Astrocyte of the spinal cord (primary cell): Measurements from ENCODE around the gene SSH2.

Experiments
- DNase-seq: peaks from one replicate; pipeline ENCODE4 v3.0.0; 2011; ENCODE audit warnings: low read depth, low spot score
- H3K4me3 ChIP-seq: 2 replicates; pipeline ENCODE4 v1.5.1; 2011; ENCODE audit warnings: low read depth, mild to moderate bottlenecking, low read length, moderate library complexity
- in situ Hi-C: cut with HindIII; loops from 2 replicates; pipeline ENCODE4 v1.10.0; 2017; ENCODE audit warnings: low sequenced_read_pairs
- TF ChIP-seq, protein P1 (sequence below): IDR thresholded peaks from 2 replicates; pipeline ENCODE4 v1.5.1; 2012; ENCODE audit warnings: low read depth, mild to moderate bottlenecking, low read length, inconsistent platforms

SSH2 gene

DNA sequence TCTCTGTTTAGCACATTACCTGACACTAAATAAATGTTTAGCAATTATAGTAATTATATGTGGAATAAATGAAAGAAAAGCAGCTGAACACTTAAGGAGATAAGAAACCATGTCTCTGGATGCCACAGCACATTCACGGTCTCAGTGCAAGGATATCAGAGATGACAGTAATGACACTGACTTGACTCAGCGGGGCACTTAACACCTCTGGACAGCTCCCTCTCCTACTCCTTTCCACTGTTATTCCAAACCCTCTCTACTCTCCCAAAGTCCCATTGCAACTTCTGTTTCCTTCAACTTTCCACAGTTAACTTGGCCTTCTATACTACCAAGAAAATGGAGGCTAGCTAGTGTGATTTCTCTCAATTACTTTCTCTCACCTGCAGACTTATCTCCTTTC, 214.3 kb downstream of the SSH2 start:
- no peak overlapping the region for H3K4me3 ChIP-seq
- TF ChIP-seq, protein P1, sequence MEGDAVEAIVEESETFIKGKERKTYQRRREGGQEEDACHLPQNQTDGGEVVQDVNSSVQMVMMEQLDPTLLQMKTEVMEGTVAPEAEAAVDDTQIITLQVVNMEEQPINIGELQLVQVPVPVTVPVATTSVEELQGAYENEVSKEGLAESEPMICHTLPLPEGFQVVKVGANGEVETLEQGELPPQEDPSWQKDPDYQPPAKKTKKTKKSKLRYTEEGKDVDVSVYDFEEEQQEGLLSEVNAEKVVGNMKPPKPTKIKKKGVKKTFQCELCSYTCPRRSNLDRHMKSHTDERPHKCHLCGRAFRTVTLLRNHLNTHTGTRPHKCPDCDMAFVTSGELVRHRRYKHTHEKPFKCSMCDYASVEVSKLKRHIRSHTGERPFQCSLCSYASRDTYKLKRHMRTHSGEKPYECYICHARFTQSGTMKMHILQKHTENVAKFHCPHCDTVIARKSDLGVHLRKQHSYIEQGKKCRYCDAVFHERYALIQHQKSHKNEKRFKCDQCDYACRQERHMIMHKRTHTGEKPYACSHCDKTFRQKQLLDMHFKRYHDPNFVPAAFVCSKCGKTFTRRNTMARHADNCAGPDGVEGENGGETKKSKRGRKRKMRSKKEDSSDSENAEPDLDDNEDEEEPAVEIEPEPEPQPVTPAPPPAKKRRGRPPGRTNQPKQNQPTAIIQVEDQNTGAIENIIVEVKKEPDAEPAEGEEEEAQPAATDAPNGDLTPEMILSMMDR = no peak
- in situ Hi-C loops = no loop called here
- DNase-seq = no peak

DNA sequence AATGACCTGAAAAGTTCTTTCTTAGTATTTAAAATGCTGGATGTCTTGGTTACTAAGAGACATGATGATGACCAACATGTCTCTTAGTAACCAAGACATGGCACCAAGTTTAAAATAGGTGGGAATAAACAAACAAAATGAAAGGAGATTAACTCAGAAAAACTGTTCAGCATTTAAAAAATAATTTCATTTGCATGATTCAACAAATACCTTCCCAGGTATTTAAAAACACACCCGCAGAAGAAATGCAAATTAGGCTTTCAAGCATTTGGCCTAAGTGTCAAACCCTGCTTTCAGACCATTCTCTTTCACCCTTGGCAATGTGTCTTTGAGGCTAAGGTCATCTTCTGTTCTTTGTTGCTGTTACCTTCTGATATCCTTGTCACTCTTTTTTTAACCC, 215.9 kb downstream of the SSH2 start:
- no peak overlapping the region for H3K4me3 ChIP-seq
- DNase-seq = no peak
- in situ Hi-C loops = no loop called here
- TF ChIP-seq, protein P1 = no peak

DNA sequence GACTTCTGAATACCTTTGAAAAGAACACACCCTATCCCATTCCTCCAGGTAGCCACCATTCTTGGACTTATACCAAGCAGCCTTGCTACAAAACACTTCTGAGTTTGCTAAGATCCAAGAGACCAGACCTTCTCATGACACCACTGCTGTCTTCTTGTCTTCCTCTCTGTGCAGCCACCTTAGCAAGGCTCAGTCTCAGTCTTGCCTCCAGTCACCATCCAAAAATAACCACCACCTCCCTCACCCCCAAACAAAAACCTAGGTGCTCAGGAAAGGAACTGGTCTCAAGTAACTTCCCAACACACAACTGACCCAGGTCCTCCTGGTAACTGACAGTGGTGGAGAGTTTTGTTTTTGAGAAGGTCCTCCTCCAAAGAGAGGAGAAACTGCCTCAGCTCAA, 216.4 kb downstream of the SSH2 start:
- in situ Hi-C loops = no loop called here
- TF ChIP-seq, protein P1 = no peak
- no peak for DNase-seq
- H3K4me3 ChIP-seq = no peak overlapping the region

DNA sequence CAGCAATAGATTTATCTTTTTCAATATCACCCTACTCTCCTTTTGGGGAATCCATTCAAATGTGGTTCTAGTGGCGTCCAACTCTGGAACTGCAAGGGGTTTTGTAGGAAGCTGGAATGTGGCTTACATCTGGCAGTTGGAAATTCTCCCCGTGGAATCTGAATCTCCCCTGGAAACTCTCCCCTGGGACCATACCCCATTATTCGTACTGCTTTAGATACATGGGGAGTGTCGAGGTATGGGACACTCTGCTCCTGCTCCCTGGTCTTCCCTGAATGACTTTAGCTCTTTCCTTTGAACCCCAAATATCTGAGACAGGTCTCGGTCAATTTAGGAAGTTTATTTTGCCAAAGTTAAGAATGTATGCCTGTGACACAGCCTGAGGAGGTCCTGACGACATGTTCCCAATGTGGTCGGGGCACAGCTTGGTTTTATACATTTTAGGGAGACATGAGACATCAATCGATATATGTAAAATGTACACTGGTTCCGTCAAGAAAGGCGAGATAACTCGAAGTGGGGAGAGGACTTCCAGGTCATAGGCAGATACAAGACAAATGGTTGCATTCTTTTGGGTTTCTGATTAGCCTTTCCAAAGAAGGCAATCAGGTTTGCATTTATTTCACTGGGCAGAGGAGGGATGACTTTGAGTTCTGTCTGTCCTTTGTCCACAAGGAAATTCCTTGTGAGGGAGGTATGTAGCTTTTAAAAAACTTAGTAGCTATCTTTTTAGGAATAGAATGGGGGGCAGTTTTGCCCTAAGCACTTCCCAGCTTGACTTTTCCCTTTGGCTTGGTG, 218.2 kb downstream of the SSH2 start:
- in situ Hi-C loops = no loop called here
- no peak overlapping the region for H3K4me3 ChIP-seq
- TF ChIP-seq, protein P1 = no peak
- no peak for DNase-seq

DNA sequence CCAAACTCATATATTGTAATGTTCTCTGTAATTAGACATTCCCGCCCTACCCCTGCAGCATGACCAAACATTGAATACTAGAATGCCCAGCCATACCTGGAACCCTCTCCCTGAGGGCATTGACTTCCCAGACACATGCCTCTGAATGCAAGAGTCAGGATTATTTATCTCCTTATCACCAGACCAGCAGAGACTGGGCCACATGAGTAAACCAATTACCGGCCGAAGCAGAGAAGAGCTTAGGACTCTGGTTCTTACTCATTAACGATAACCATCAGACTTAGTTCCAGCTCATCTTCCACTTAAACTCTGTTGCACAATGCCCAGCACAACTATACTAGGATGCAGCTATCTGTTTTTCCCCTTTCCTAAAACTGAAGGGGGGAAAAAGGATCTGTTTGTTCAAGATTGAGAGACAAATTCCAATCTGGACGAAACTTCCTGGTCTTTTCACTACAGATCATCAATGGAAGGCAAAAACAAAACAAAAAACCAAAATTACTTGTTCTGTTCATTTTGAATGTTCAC, 219.1 kb downstream of the SSH2 start:
- no peak for DNase-seq
- in situ Hi-C loops = no loop called here
- no peak overlapping the region for H3K4me3 ChIP-seq
- TF ChIP-seq, protein P1 = no peak

DNA sequence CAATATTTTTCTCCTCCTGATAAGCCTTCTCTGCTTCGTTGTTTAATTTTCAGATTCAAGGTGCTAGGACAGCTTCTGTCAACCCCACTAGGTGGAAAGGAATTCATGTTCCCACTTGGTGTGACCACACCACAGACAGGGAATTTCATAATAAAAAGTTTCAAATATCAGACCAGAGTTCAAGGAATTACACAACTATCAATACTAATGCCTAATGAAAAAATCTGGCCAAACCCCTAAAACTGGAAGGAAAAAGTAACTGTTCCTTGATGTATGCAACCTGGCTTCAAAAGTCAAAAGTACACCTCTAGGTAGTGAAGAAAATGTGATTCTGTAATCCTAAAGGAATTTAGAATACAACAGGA, 219.5 kb downstream of the SSH2 start:
- in situ Hi-C loops = no loop called here
- DNase-seq = no peak
- no peak overlapping the region for H3K4me3 ChIP-seq
- TF ChIP-seq, protein P1 = no peak
